OCI-LY1 (cell line): ENCODE measurements around the gene ZG16B.

Experiments
- CTCF ChIP-seq: fragments of 200-600 bp; sonication (generic), shearing (Covaris generic); IDR thresholded peaks from 2 replicates; pipeline ENCODE4 v1.5.1; 2017; ENCODE audit warnings: mild to moderate bottlenecking, antibody characterized with exemption, low read length, moderate library complexity, mixed read lengths
- EZH2 ChIP-seq: fragments of 200-600 bp; sonication (generic), shearing (Covaris generic); IDR thresholded peaks from 2 replicates; pipeline ENCODE4 v1.8.0; 2017; ENCODE audit warnings: borderline replicate concordance, mixed run types, mild to moderate bottlenecking, antibody characterized with exemption, low read length, moderate library complexity, mixed read lengths

DNA sequence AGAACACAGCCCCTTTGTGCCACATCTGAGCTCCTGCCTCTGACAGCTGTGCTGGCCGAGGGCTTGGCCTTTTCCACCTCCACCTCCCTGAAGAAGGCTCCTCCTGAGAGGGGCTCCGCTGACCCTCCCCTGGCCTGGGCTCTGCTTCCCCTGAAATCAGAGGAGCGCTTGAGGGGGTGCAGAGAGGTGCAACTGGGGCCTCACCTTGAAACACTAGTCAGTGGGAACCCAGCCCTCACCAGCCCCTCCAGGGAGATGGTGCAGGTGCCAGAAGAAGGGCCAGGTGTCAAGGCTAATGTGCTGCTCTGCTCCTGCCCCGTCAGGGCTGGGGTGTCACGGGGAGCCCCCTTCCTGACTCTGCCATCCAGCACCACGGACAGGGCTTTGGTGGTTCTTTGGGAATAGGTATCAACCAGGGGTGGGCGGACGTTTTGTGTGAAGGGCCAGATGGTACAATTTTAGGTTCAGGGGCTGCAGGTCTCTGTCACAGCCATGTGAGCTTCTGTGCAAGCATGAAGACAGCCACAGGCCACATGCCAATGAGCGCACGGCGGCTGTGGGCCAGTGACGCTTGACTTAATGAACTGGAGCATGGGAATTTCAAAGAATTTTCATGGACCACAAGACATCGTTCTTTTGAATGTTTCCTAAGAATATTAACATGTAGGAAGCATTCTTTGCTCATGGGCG, 2.1 kb upstream of the ZG16B start:
- TF ChIP-seq CTCF (no peak), EZH2 (no peak)
